MM.1S (cell line): Measurements from ENCODE around the gene TPM3.

ENCODE experiments used
- EZH2 ChIP-seq: fragments of 300-600 bp; sonication (generic); optimal IDR thresholded peaks from 2 replicates; pipeline ENCODE3; 2017; ENCODE audit warnings: low read depth, mild to moderate bottlenecking, antibody characterized with exemption, low read length, mixed read lengths
- TF ChIP-seq, protein P1 (sequence below): fragments of 300-600 bp; sonication (generic); IDR thresholded peaks from 2 replicates; pipeline ENCODE4 v1.5.1; 2016; ENCODE audit warnings: antibody characterized with exemption, low read length, mixed read lengths

DNA sequence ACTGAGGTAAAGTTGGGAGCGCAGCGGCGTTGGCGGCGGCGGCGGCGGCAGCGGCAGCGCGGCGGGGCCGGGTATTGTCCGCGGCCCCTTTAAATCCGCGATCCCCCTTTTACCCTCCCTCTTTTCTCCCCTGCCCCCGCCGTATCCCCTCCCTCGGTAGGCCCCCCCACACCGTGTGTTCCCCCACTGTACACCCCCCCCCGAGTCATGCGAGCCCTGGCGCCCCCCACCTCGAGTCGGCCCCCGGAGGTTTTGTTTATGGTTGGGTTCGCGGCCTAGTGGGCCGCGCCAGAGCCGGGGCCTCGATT lies 29.0 kb upstream of the TPM3 start:
- TF ChIP-seq, protein P1, sequence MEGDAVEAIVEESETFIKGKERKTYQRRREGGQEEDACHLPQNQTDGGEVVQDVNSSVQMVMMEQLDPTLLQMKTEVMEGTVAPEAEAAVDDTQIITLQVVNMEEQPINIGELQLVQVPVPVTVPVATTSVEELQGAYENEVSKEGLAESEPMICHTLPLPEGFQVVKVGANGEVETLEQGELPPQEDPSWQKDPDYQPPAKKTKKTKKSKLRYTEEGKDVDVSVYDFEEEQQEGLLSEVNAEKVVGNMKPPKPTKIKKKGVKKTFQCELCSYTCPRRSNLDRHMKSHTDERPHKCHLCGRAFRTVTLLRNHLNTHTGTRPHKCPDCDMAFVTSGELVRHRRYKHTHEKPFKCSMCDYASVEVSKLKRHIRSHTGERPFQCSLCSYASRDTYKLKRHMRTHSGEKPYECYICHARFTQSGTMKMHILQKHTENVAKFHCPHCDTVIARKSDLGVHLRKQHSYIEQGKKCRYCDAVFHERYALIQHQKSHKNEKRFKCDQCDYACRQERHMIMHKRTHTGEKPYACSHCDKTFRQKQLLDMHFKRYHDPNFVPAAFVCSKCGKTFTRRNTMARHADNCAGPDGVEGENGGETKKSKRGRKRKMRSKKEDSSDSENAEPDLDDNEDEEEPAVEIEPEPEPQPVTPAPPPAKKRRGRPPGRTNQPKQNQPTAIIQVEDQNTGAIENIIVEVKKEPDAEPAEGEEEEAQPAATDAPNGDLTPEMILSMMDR = no peak; the same call in 1 of the 2 replicates
- TF ChIP-seq EZH2 = no peak
